HG02870 (cell line): ENCODE data around the gene C1orf198.

ENCODE experiments used
- ATAC-seq: cut with Tn5 transposase; IDR thresholded peaks from one replicate; pipeline ENCODE4 v1.9.1; 2021; ENCODE audit warnings: mild to moderate bottlenecking, moderate library complexity; ENCODE audit not compliant: unreplicated experiment

Gene C1orf198

GRCh38 chr1:230836793-230837192 is 31.5 kb downstream of the C1orf198 start:
- ATAC-seq = no peak

- no peak for ATAC-seq
Measured at GRCh38 chr1:230836347-230836746, 32.0 kb downstream of the C1orf198 start.

- ATAC-seq = no peak
Measured at GRCh38 chr1:230834292-230834691, 34.0 kb downstream of the C1orf198 start.

GRCh38 chr1:230833511-230833910 is 34.8 kb downstream of the C1orf198 start:
- ATAC-seq = no peak

- ATAC-seq = no peak
Measured at GRCh38 chr1:230832476-230832875, 35.8 kb downstream of the C1orf198 start.

GRCh38 chr1:230831771-230832170 is 36.5 kb downstream of the C1orf198 start:
- no peak for ATAC-seq

- no peak for ATAC-seq
Measured at GRCh38 chr1:230828421-230828820, 39.9 kb downstream of the C1orf198 start.

GRCh38 chr1:230827801-230828200 is 40.5 kb downstream of the C1orf198 start:
- ATAC-seq = no peak

- no peak for ATAC-seq
Measured at GRCh38 chr1:230827081-230827681, 41.1 kb downstream of the C1orf198 start.

- ATAC-seq = no peak
Measured at GRCh38 chr1:230826166-230826875, 42.0 kb downstream of the C1orf198 start.

GRCh38 chr1:230825761-230826160 is 42.6 kb downstream of the C1orf198 start:
- no peak for ATAC-seq

- no peak for ATAC-seq
Measured at GRCh38 chr1:230824919-230825721, 43.2 kb downstream of the C1orf198 start.

- ATAC-seq = no peak
Measured at GRCh38 chr1:230824551-230824918, 43.8 kb downstream of the C1orf198 start.

GRCh38 chr1:230823931-230824381 is 44.4 kb downstream of the C1orf198 start:
- no peak for ATAC-seq

- no peak for ATAC-seq
Measured at GRCh38 chr1:230823426-230823825, 44.9 kb downstream of the C1orf198 start.

GRCh38 chr1:230822092-230822581 is 46.2 kb downstream of the C1orf198 start:
- ATAC-seq = no peak

GRCh38 chr1:230821346-230821745 is 47.0 kb downstream of the C1orf198 start:
- ATAC-seq = no peak

- no peak for ATAC-seq
Measured at GRCh38 chr1:230820568-230820967, 47.8 kb downstream of the C1orf198 start.

- ATAC-seq = no peak
Measured at GRCh38 chr1:230819976-230820375, 48.3 kb downstream of the C1orf198 start.

GRCh38 chr1:230818901-230819300 is 49.4 kb downstream of the C1orf198 start:
- ATAC-seq = no peak

- ATAC-seq = no peak
Measured at GRCh38 chr1:230818367-230818766, 50.0 kb downstream of the C1orf198 start.

- no peak for ATAC-seq
Measured at GRCh38 chr1:230816018-230816417, 52.3 kb downstream of the C1orf198 start.
